GM23338 (cell line): ENCODE measurements around the gene DIDO1. TPM values are rescaled to one million over a fixed set of nuclear protein-coding genes. Genes with fewer than 3 reads are reported as not detected.

Experiments used
- ATAC-seq: fragments of 200-7000 bp; cut with Tn5 transposase; 3 replicates; pipeline ENCODE4 v1.9.1; 2020
- DNase-seq: peaks from one replicate; pipeline ENCODE4 v3.0.0-alpha.2; 2015; ENCODE audit warnings: low spot score
- H2AFZ ChIP-seq: fragments of 200-600 bp; sonication (generic); 2 replicates; pipeline ENCODE4 v1.8.0; 2016; ENCODE audit warnings: antibody characterized with exemption, mild to moderate bottlenecking, moderate library complexity
- H3F3A ChIP-seq: fragments of 200-600 bp; sonication (generic); replicated peaks from 2 replicates; pipeline ENCODE4 v1.8.0; 2017; ENCODE audit warnings: antibody characterized with exemption, mixed run types, low read depth
- H3K27ac ChIP-seq: fragments of 200-600 bp; sonication (generic); 2 replicates; pipeline ENCODE4 v1.6.1; 2016; ENCODE audit warnings: low read depth
- H3K27me3 ChIP-seq: fragments of 200-600 bp; sonication (generic); 2 replicates; pipeline ENCODE4 v1.8.0; 2016; ENCODE audit warnings: mild to moderate bottlenecking, mixed run types, moderate library complexity; ENCODE audit not compliant: insufficient read depth
- H3K36me3 ChIP-seq: fragments of 200-600 bp; sonication (generic); 2 replicates; pipeline ENCODE4 v1.8.0; 2016; ENCODE audit warnings: mild to moderate bottlenecking; ENCODE audit not compliant: insufficient read depth
- H3K4me1 ChIP-seq: fragments of 200-600 bp; sonication (generic); 2 replicates; pipeline ENCODE4 v1.8.0; 2016; ENCODE audit warnings: mild to moderate bottlenecking, moderate library complexity; ENCODE audit not compliant: insufficient read depth
- H3K4me2 ChIP-seq: fragments of 200-600 bp; sonication (generic); 2 replicates; pipeline ENCODE4 v1.7.1; 2017; ENCODE audit warnings: mixed run types
- H3K4me3 ChIP-seq: fragments of 200-600 bp; sonication (generic); 2 replicates; pipeline ENCODE4 v1.6.1; 2016; ENCODE audit warnings: mixed run types
- H3K79me2 ChIP-seq: fragments of 200-600 bp; sonication (generic); replicated peaks from 2 replicates; pipeline ENCODE4 v1.8.0; 2017; ENCODE audit warnings: mild to moderate bottlenecking; ENCODE audit not compliant: insufficient read depth
- H3K9me2 ChIP-seq: fragments of 200-600 bp; sonication (generic); 2 replicates; pipeline ENCODE4 v1.8.0; 2017; ENCODE audit not compliant: insufficient read depth
- H4K20me1 ChIP-seq: fragments of 200-600 bp; sonication (generic); replicated peaks from 2 replicates; pipeline ENCODE4 v1.8.0; 2017; ENCODE audit warnings: mild to moderate bottlenecking; ENCODE audit not compliant: insufficient read depth
- H3K27ac Mint-ChIP-seq: 2 replicates; pipeline ENCODE4 v1.8.0; 2020; ENCODE audit warnings: inconsistent platforms, mild to moderate bottlenecking, moderate library complexity, mixed read lengths
- H3K27me3 Mint-ChIP-seq: 3 replicates; pipeline ENCODE4 v1.8.0; 2022; ENCODE audit warnings: low read depth, mild to moderate bottlenecking, moderate library complexity, mixed read lengths, inconsistent platforms; ENCODE audit not compliant: insufficient read depth, poor library complexity
- H3K36me3 Mint-ChIP-seq: 3 replicates; pipeline ENCODE4 v1.8.0; 2021; ENCODE audit warnings: low read depth, mild to moderate bottlenecking, inconsistent platforms, moderate library complexity, mixed read lengths
- H3K4me1 Mint-ChIP-seq: 3 replicates; pipeline ENCODE4 v1.8.0; 2020; ENCODE audit warnings: mild to moderate bottlenecking, inconsistent platforms, mixed read lengths
- H3K4me3 Mint-ChIP-seq: 3 replicates; pipeline ENCODE4 v1.8.0; 2021; ENCODE audit warnings: moderate library complexity, mild to moderate bottlenecking, inconsistent platforms, mixed read lengths
- H3K9me3 Mint-ChIP-seq: 3 replicates; pipeline ENCODE4 v1.8.0; 2020; ENCODE audit warnings: moderate library complexity, mild to moderate bottlenecking, inconsistent platforms, mixed read lengths
- CREB1 ChIP-seq: fragments of 250-450 bp; sonication (Bioruptor Pico); IDR thresholded peaks from 2 replicates; pipeline ENCODE4 v1.5.0; 2020; ENCODE audit warnings: low read depth, mild to moderate bottlenecking, moderate library complexity
- EZH2 ChIP-seq: fragments of 200-600 bp; sonication (generic); IDR thresholded peaks from one replicate; pipeline ENCODE4 v1.8.0; 2017; ENCODE audit warnings: antibody characterized with exemption, mild to moderate bottlenecking, low read depth; ENCODE audit not compliant: unreplicated experiment
- EZH2phosphoT487 ChIP-seq: fragments of 200-600 bp; sonication (generic); IDR thresholded peaks from one replicate; pipeline ENCODE4 v1.8.1; 2018; ENCODE audit warnings: antibody characterized with exemption; ENCODE audit not compliant: unreplicated experiment
- JUNB ChIP-seq: IDR thresholded peaks from one replicate; pipeline ENCODE4 v1.6.1; 2016; ENCODE audit warnings: antibody characterized with exemption; ENCODE audit not compliant: unreplicated experiment
- NANOG ChIP-seq: IDR thresholded peaks from 2 replicates; pipeline ENCODE4 v1.6.1; 2016; ENCODE audit warnings: antibody characterized with exemption, borderline replicate concordance
- POLR2AphosphoS5 ChIP-seq: IDR thresholded peaks from 2 replicates; pipeline ENCODE4 v1.6.1; 2016; ENCODE audit warnings: antibody characterized with exemption, low read depth
- STAT1 ChIP-seq: IDR thresholded peaks from one replicate; pipeline ENCODE4 v1.6.1; 2016; ENCODE audit warnings: antibody characterized with exemption; ENCODE audit not compliant: unreplicated experiment
- ZNF114 ChIP-seq: fragments of 250-450 bp; sonication (Bioruptor Pico); IDR thresholded peaks from 2 replicates; pipeline ENCODE4 v1.5.0; 2020; ENCODE audit warnings: mild to moderate bottlenecking, moderate library complexity
- ZNF331 ChIP-seq: fragments of 250-450 bp; sonication (Bioruptor Pico); IDR thresholded peaks from 2 replicates; pipeline ENCODE4 v1.5.0; 2020; ENCODE audit warnings: low read depth, mild to moderate bottlenecking, moderate library complexity
- polyA plus RNA-seq: library from polyadenylated mRNA; unstranded; fragments of >200 nt; fragmentation: Nextera tagmentation; extraction: Ambion mirVana; gene quantifications from 2 replicates; pipeline ENCODE4 v1.2.1, GENCODE V29; 2016
- total RNA-seq: library from RNA; depleted of rRNA; stranded (reverse); fragments of >200 nt; shearing (Covaris generic); gene quantifications from 2 replicates; pipeline ENCODE4 v1.2.3, GENCODE V29; 2014
- TF ChIP-seq, protein P1 (sequence below): IDR thresholded peaks from one replicate; pipeline ENCODE4 v1.6.1; 2018; ENCODE audit warnings: antibody characterized with exemption; ENCODE audit not compliant: unreplicated experiment
- TF ChIP-seq, protein P2 (sequence below): fragments of 250-450 bp; sonication (Bioruptor Pico); IDR thresholded peaks from 2 replicates; pipeline ENCODE4 v1.5.0; 2020; ENCODE audit warnings: mild to moderate bottlenecking, moderate library complexity
- TF ChIP-seq, protein P3 (sequence below): IDR thresholded peaks from 2 replicates; pipeline ENCODE4 v1.6.1; 2016; ENCODE audit warnings: antibody characterized with exemption
- TF ChIP-seq, protein P4 (sequence below), 2 experiments: fragments of 200-600 bp in 1 of 2; sonication (generic) in 1 of 2; conservative IDR thresholded peaks; 2 replicates each; pipeline versions ENCODE4 v1.5.1 to v1.6.1; 2016 to 2017; ENCODE audit warnings: antibody characterized with exemption in 2 of 2, low read depth in 2 of 2, mild to moderate bottlenecking in 2 of 2, moderate library complexity in 1 of 2

The DIDO1 gene
- total and polyA plus RNA-seq, 2 experiments from 2014 or later, result 72.4 to 162 TPM

DNA sequence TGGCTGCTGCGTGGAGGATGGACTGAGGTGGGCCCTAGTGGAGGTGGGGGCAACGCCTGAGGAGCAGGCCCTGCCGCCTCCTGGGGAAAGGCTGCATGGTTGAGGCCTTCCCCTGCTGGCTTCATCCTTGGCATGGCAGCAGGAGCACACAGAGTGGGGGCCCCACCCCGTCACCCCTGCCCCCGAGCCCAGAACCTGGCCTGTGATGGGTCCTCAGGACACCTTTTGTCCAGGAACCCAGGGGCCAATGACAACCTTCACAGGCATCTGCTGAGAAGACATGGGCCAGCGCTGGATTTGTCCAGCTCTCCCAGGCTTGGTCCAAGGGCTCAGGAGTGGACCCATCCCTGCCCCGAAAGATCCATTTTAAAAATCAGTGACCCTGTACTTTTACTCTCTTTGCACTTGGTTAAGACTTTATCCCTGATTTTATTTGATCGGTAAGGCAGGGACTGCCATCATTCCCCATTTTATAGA is 25.6 kb upstream of the DIDO1 start:
- Mint-ChIP-seq H3K9me3 (no peaks in the 10 kb centered on the region), H3K4me3 (peak overlapping the region; percentile 72), H3K4me1 (peaks cover 16% of the 10 kb centered on the region), H3K36me3 (peaks cover 38% of the 10 kb centered on the region), H3K27me3 (peaks cover 14% of the 10 kb centered on the region), H3K27ac (no peak overlapping the region)
- H3K4me2 ChIP-seq, result peak overlapping the region; percentile 82
- peaks cover 19% of the 10 kb centered on the region for H3K36me3 ChIP-seq
- H3K9me2 ChIP-seq, result no peaks in the 10 kb centered on the region
- TF ChIP-seq EZH2 (no peak), POLR2AphosphoS5 (no peak), ZNF114 (CRISPR knock-in tag) (no peak), ZNF331 (no peak), STAT1 (no peak), CREB1 (no peak), JUNB (no peak), NANOG (no peak), EZH2phosphoT487 (no peak)
- TF ChIP-seq, protein P1, sequence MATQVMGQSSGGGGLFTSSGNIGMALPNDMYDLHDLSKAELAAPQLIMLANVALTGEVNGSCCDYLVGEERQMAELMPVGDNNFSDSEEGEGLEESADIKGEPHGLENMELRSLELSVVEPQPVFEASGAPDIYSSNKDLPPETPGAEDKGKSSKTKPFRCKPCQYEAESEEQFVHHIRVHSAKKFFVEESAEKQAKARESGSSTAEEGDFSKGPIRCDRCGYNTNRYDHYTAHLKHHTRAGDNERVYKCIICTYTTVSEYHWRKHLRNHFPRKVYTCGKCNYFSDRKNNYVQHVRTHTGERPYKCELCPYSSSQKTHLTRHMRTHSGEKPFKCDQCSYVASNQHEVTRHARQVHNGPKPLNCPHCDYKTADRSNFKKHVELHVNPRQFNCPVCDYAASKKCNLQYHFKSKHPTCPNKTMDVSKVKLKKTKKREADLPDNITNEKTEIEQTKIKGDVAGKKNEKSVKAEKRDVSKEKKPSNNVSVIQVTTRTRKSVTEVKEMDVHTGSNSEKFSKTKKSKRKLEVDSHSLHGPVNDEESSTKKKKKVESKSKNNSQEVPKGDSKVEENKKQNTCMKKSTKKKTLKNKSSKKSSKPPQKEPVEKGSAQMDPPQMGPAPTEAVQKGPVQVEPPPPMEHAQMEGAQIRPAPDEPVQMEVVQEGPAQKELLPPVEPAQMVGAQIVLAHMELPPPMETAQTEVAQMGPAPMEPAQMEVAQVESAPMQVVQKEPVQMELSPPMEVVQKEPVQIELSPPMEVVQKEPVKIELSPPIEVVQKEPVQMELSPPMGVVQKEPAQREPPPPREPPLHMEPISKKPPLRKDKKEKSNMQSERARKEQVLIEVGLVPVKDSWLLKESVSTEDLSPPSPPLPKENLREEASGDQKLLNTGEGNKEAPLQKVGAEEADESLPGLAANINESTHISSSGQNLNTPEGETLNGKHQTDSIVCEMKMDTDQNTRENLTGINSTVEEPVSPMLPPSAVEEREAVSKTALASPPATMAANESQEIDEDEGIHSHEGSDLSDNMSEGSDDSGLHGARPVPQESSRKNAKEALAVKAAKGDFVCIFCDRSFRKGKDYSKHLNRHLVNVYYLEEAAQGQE, result no peak
- TF ChIP-seq, protein P2, sequence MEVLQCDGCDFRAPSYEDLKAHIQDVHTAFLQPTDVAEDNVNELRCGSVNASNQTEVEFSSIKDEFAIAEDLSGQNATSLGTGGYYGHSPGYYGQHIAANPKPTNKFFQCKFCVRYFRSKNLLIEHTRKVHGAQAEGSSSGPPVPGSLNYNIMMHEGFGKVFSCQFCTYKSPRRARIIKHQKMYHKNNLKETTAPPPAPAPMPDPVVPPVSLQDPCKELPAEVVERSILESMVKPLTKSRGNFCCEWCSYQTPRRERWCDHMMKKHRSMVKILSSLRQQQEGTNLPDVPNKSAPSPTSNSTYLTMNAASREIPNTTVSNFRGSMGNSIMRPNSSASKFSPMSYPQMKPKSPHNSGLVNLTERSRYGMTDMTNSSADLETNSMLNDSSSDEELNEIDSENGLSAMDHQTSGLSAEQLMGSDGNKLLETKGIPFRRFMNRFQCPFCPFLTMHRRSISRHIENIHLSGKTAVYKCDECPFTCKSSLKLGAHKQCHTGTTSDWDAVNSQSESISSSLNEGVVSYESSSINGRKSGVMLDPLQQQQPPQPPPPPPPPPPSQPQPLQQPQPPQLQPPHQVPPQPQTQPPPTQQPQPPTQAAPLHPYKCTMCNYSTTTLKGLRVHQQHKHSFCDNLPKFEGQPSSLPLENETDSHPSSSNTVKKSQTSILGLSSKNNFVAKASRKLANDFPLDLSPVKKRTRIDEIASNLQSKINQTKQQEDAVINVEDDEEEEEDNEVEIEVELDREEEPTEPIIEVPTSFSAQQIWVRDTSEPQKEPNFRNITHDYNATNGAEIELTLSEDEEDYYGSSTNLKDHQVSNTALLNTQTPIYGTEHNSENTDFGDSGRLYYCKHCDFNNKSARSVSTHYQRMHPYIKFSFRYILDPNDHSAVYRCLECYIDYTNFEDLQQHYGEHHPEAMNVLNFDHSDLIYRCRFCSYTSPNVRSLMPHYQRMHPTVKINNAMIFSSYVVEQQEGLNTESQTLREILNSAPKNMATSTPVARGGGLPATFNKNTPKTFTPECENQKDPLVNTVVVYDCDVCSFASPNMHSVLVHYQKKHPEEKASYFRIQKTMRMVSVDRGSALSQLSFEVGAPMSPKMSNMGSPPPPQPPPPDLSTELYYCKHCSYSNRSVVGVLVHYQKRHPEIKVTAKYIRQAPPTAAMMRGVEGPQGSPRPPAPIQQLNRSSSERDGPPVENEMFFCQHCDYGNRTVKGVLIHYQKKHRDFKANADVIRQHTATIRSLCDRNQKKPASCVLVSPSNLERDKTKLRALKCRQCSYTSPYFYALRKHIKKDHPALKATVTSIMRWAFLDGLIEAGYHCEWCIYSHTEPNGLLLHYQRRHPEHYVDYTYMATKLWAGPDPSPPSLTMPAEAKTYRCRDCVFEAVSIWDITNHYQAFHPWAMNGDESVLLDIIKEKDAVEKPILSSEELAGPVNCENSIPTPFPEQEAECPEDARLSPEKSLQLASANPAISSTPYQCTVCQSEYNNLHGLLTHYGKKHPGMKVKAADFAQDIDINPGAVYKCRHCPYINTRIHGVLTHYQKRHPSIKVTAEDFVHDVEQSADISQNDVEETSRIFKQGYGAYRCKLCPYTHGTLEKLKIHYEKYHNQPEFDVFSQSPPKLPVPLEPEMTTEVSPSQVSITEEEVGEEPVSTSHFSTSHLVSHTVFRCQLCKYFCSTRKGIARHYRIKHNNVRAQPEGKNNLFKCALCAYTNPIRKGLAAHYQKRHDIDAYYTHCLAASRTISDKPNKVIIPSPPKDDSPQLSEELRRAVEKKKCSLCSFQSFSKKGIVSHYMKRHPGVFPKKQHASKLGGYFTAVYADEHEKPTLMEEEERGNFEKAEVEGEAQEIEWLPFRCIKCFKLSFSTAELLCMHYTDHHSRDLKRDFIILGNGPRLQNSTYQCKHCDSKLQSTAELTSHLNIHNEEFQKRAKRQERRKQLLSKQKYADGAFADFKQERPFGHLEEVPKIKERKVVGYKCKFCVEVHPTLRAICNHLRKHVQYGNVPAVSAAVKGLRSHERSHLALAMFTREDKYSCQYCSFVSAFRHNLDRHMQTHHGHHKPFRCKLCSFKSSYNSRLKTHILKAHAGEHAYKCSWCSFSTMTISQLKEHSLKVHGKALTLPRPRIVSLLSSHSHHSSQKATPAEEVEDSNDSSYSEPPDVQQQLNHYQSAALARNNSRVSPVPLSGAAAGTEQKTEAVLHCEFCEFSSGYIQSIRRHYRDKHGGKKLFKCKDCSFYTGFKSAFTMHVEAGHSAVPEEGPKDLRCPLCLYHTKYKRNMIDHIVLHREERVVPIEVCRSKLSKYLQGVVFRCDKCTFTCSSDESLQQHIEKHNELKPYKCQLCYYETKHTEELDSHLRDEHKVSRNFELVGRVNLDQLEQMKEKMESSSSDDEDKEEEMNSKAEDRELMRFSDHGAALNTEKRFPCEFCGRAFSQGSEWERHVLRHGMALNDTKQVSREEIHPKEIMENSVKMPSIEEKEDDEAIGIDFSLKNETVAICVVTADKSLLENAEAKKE (CRISPR knock-in tag), result no peak
- TF ChIP-seq, protein P3, sequence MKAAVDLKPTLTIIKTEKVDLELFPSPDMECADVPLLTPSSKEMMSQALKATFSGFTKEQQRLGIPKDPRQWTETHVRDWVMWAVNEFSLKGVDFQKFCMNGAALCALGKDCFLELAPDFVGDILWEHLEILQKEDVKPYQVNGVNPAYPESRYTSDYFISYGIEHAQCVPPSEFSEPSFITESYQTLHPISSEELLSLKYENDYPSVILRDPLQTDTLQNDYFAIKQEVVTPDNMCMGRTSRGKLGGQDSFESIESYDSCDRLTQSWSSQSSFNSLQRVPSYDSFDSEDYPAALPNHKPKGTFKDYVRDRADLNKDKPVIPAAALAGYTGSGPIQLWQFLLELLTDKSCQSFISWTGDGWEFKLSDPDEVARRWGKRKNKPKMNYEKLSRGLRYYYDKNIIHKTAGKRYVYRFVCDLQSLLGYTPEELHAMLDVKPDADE, result no peak
- TF ChIP-seq, protein P4, sequence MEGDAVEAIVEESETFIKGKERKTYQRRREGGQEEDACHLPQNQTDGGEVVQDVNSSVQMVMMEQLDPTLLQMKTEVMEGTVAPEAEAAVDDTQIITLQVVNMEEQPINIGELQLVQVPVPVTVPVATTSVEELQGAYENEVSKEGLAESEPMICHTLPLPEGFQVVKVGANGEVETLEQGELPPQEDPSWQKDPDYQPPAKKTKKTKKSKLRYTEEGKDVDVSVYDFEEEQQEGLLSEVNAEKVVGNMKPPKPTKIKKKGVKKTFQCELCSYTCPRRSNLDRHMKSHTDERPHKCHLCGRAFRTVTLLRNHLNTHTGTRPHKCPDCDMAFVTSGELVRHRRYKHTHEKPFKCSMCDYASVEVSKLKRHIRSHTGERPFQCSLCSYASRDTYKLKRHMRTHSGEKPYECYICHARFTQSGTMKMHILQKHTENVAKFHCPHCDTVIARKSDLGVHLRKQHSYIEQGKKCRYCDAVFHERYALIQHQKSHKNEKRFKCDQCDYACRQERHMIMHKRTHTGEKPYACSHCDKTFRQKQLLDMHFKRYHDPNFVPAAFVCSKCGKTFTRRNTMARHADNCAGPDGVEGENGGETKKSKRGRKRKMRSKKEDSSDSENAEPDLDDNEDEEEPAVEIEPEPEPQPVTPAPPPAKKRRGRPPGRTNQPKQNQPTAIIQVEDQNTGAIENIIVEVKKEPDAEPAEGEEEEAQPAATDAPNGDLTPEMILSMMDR (conservative IDR thresholded peaks at IDR 0.05; ENCODE audit: low read depth in 2 of 2), result no peak
- H3K79me2 ChIP-seq, result peaks cover 52% of the 10 kb centered on the region
- H2AFZ ChIP-seq, result no peak overlapping the region
- no peak for ATAC-seq
- no peak overlapping the region for H3K27ac ChIP-seq
- peak overlapping the region; percentile 61 for H3K4me3 ChIP-seq
- H3K4me1 ChIP-seq, result peaks cover 19% of the 10 kb centered on the region
- peaks cover 24% of the 10 kb centered on the region; the same call in 1 of the 2 replicates for H3F3A ChIP-seq
- H4K20me1 ChIP-seq, result peaks cover 29% of the 10 kb centered on the region
- DNase-seq, result no peak
- no peaks in the 10 kb centered on the region for H3K27me3 ChIP-seq
